ENCODE data around the gene PDK4.
A peak's percentile ranks its signal among the peaks of the same experiment; 100 is the strongest.

Gene PDK4
- 0 to 20.0 (median 1.5) reads per million in 18 experiments for total RNA-seq

DNA sequence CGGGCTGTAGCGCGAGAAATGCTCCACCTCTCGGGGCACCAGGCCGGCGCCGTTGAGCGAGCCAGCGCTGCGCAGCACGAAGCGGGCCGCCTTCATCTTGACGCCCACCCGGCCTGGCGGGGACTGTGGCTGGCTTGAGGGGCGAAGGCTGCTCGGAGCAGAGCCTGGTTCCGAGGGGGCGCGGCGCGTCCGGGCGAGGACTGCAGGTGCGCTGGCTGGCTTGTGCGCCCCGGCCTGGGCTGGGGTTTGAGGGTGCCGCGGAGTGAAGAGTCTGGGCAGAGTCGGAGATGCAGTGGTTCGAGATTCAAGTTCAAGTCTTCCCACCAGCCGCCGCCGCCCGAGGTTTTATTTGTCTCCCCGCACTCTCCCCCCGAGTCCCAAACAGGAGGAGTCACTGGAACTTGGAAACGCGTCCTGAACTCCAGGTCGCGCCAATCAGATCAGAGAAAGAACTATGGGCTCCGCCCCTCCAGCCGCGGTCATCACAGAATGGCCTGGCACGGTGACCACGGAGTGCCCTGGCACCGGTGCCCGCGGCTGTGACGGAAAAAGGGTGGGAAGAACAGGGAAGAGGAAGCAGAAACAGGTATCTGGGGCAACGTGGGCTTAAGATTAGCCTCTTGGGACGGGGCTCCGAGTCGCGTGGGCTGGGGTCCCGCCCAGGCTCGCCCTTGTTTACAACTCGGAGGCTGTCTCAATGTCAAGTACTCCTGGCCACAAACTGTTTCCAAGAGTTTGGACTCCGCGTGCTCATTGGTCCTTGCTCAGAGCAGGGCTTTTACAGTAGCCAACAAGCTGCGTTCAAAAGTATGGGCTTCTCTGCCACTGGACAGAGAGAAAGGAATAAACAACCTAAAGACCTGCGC lies at the start of gene PDK4:
PDK4 (minus strand) TSS at position 319 of the 866 bp plus-strand sequence; CDS start at position 96, 223 bp downstream.
- DNase-seq: peak; percentile 75 to 86

DNA sequence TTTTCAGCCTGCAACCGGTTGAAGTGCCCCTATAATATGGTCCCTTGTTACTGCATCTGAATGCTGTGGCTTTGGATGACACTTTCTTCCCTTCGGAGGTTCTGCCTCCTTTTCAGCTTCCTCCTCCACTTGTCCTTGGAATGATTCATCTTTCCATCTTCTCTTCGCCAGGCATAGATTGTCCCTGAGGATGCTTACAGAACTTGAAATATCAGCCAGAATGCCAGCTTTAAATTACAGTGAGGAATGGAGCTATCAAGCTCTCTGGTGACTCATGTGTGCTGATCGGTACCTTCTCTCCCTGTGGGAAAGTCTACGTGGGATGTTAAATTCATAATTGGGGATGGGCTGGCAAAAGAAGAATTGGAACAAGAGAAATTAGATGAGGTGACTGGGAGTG lies 45.9 kb upstream of the PDK4 start:
- DNase-seq: no peak

DNA sequence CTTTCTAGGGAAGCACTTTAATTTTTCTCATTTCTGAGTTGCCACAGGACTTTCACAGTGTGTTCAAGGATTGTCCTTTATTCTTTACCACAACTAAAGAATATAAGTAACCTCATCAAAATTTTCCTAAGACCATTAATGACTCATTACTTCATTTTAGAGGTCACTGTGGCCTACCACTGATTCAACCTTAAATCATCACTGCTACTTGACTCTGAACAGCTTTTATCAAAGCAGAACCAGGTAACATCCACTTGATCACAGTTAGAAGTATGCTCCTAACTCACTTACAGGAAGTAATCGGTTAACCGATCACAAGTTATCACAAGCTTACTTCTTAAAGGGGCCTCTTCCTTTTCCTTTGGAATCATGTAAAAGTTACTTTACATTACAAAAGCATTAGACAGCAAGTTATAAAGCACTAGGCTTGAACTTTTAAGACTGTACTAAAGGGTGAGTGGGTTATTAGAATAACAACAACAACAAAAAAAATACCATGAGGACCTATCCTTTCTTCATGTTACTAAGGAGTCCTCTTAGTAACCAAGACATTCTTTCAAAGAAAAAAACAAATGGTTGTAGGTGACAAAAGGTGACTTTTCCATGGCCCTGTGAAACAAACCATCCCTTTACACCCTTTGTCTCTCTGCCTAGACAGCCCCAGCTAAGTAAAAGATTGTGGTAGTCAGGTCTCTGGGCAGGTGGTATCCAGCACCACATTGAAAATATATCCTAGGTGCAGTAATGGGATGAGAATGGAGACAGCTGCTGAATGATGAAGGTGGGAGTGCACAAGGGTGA lies 40.0 kb upstream of the PDK4 start:
- peak in 1 of 2 donors; percentile 1 for DNase-seq

DNA sequence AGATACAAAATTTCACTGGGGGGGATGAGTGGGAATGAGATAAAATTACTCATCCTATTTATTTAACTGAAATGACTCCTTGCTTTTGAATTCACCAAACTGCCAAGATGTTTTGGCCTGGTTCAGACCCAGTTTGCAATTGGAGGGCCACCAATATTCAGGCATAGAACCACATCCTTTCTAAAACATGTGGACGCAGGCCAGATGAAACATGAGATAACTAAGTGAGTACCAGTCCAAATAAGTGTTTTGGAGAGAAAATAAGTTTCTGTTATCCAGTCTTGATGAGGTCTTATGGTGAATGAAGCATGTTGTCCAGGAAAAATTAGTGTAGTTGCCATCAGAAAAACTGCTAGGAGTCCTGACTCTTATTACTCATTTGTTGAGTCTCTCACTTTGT lies 36.3 kb upstream of the PDK4 start:
- no peak for DNase-seq

DNA sequence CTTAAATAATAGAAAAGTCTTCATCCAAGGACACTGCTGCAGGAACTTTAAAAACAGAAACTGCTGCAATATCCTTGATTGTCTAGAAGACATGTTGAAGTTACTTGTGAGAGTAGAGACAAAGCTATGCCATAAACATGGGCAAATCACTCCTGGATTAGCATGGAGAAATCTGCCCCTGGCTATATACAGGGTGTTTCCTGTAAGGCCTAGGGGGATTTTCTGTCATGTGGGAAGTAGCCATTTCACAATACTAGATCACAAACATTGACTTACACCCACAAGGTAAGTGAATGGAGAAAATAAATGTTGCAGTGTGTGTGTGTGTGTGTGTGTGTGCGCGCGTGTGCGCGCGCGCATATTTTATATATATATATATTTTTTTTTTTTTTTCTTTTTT lies 35.2 kb upstream of the PDK4 start:
- peak; percentile 14 to 15 for DNase-seq

DNA sequence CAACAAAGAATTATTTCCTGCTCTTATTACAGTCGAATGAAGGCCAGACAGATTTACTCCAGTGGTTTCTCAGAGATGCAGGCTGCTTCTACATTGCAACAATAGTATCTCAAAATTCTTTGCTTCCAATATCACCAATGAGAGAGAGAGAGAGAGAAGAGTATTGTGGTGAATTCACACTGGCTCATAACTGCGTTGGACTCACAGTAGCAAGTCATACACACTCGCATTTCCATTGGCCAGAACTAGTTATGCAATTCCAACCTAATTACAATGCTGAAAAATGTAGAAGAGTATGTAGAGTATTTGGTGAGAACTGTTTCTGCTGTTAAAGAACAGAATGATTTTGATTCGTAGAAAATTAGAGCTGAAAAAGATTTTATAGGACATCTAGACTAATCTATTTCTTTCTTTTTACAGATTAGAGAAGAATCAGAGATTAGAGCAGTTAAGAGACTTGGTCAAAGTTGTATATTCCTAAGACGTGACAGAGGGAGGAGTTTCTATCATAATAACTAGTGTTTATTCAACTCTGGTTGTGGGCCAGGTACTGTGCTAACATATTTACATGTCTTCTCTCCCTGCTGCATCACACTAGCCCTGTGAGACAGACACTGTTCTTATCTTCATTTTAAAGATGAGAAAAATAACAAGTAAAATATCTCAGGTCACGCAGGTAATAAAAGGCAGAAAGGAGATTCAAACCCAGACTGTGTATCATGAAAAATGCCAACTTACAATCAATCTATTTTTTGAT lies 34.6 kb upstream of the PDK4 start:
- DNase-seq: no peak

DNA sequence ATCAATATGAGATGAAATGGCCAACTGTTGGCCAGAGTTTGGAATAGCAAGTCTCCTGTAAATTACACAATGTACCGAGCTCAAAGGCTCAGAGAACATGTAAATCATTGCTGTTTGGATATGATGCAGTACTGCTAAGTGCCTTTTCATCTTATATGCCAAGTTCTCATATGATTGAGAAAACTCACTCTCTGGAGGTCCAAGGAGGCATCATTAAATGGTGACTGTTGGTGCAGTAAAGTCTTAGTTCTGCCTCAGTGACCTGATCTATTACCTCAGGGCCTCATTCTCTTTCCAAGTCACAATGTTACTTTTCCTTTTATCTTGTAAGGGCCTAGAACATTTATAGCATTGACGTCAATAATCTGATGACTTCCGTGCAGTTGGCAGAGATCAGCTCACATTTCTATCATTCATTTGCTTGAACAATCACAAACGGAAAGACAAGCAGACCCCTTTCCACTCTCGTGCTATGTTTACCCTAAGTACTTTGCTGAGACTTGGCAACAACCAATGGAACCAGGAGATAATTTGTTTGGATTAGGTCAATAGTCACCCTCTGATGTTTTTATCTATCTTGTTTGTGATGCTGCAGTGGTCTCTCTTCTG lies 32.6 kb upstream of the PDK4 start:
- no peak for DNase-seq

DNA sequence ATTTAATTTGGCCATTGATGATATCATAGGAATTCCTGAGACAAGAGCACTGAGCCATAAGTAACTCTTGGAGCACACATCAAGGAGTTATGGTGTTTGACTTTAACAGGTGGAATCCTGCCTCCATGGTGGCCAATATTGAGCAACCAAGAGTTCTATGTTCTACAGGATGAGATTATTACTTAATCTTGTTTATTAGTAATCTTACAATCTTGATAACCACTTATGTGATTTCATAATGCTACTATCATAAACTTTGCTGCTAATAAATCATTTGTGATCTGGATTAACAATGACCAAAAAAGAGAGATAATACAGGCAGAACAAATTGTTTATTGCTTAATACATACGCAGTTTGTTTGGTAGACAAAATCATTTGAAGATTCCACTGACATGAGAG lies 27.5 kb upstream of the PDK4 start:
- DNase-seq: no peak

DNA sequence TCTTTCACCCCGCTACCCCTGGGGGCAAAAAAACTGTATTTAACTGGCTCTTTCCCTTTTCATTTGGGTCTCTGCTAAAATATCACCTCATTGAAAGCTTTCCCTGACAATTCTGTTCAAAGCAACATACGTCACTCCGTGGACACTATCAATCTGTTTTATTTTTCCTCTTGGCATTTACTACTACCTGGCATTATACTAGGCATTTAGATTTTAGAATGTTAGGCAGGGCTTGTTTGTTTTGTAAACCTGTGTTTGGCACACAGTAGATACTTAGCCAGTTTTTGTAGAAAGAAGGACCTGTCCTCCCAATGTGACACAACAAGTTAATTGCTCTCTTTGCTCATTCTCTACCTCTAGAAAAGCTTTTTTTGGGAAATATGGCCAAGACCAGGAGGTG lies 26.5 kb upstream of the PDK4 start:
- DNase-seq: no peak

DNA sequence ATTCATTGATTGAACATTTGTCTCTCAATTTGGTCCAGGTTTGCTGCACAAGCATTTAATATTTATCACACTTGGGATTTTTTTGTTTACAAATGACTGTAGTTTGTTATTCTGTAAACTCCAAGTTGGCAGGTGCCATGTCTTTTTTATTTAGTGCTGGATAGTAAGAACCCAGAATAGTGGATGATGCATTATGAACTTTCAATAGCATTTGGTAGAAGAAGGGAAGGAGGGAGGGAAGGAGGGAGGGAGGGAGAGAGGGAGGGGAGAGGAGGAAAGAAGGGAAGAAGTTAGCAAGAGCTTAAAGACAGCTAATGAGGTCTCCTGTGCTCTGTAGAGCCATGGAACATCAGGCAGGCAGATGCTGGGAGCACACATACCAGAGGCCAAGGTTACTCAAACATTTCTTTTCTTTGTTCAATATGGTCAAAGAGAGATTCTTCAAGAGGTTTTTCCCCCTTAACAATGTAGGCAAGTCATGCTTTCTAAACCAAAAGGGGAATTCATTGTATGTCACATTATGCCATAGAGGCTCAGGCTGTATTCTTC lies 25.8 kb upstream of the PDK4 start:
- no peak for DNase-seq

DNA sequence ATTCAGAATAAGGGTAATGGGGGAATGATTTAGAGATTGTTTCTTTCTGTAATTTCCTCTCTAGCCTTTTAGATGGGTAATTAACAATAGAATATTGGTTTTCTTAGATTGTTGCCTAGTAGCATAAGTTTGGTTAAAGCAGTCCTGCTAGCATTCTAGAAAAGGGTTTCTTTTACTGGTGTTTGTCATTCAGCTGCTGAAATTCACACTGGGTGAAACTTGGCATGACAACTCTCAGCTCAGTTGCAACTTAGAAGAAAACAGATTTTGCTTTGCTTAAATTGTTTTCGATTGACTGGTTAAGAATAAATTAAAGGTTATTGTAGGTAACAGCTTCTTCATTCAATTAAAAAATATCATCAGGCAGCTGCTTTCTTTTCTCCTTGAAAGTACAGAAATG lies 25.1 kb upstream of the PDK4 start:
- DNase-seq: no peak

DNA sequence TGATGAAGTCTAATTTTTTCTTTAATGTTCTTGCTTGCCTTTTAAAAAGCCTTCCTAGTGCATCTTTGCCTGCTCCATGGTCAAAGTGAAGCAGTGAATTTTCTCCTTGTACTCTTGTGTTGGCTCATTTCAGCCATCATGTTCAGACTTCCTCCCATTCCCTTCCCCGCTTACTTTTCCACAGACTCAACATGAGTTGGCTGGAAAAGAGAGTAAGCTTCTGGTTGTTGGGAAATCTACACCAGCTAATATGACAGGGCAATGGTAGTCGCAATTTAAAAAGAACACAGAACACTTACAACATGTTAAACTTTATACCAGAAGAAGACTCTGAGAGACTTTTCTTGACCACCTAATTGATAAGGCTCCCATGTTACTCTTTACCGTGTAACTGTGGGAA lies 24.3 kb upstream of the PDK4 start:
- DNase-seq: peak in 1 of 2 donors; percentile 11

DNA sequence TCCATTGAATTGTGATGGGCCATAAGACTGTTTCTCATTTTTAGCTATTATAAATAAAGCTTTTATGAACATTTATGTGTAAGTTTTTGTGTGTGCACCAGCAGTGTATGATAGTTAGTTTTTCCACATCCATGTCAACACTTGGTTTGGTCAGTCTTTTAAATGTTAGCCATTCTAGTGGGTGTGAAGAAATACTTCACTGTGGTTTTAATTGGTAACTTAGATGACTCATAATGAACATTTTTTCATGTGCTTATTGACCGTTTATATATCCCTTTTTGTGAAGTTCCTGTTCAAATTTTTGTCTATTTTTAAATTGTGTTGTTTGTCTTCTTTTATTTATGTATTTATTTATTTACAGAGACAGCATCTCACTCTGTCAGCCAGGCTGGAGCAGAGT lies 23.6 kb upstream of the PDK4 start:
- peak; percentile 14 to 53 for DNase-seq

DNA sequence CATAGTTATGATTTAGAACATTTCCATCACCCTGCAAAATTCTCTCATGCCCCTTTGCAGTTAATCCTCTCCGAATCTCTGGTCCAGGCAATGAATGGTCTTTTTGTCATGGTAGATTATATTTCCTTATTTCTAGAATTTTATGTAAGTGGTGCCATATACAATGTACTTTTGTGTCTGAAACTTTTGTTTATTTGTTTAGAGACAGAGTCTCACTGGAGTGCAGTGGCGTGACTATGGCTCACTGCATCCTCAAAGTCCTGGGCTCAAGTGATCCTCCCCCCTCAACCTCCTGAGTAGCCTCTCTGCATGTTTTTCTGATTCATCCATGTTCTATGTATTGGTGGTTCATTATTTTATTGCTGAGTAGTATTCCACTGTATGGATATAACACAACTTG lies 23.2 kb upstream of the PDK4 start:
- DNase-seq: no peak

DNA sequence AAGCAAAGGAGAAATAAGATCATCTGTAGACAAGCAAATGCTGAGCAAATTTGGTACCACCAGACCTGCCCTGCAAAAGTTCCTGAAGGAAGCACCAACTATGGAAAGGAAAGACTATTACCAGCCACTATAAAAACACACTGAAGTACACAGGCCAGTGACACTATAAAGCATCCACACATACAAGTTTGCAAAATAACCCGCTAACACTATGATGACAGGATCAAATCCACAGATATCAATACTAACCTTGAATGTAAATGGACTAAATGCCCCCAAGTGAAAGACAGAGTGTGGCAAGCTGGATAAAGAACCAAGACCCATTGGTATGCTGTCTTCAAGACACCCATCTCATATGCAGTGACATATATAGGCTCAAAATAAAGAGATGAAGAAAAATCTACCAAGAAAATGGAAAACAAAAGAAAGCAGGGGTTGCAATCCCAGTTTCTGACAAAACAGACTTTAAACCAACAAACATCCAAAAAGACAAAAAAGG lies 18.2 kb upstream of the PDK4 start:
- DNase-seq: no peak

DNA sequence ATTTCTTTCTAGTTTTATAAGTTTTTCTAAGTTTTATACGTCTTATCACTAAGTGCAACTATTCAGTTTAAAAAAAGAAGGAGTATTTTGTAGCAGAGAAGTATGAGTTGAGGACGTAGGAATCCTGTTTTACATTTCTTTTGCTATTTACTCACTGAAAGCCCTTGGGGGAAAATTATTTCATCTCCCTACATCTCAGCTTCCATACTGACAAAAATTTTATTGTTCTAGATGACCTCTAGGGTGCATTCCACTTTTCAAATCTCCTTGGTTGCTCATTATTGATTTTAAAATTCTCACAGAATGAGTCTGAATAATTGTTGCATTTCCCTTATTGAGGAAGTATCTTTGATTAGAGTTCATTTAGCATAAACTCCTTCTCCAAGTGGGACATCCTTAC lies 14.9 kb upstream of the PDK4 start:
- DNase-seq: no peak

DNA sequence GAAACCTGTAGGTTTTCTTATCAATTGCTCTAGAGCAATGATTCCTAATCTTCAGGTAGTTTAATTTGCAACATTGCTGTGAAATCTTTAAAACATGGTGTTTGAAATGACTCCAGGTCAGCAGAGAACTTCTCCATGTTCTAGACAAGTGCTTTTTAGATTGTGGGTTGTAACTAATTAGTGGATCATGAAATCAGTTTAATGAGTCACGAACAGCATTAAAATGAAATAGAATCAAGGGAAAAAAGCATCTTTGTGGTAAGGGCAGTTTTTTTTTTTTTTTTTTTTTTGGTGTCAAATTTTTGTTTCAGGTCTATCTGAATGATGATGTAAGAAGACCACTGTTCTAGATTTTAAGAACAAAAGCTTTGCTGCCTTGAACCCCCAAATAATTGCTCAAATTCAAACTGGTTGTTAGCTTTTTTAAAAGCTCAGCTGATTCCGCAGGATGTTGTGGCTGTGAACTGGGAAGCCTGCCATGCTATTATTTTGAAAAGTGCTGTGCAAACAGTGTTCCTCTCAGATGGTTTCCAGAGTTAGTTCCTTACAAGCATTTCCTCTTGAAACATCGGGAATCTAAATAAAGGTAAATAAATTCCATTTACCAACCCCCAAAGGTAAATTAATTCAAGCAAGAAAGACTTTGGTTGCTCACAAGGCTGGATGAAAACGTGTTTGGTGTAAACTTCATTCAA lies 13.1 kb upstream of the PDK4 start:
- peak; percentile 28 to 59 for DNase-seq

DNA sequence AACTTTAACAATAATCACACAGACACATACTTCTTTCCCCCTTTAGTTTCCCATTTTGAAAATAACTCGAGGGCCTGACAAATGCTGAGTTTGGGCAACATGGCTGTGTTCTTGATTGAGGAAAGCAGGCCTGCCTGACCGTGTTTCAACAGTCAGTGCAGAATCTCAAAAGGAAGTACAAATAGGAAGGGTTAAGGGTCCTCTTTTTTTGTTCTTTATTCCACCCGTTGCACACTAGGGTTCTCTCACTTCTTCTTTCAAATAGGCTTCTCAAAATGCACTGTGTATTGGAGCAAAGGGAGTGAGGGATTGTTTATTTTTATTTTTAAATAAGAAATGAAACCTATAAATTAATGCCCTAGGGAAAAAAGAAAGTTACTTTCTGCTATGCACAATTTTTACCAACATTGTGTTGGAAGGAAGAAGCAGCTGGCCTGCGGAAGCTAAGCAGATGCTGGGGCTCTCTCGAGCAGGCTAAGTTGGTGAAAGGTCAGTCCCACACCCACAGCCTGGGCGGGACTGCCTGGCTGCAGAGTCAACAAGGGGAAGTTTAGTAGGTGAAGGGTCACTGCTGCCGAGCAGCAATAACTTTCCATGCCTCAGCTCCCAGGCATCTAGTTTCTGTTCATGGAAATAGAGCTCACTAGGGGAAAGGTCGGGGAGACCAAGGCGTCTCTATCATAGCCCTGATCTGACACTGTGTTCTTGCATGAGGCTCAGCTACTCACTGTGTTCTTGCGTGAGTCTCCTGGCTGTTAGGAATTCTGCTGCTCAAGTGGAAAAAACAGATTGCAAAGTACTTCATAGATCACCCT lies 12.2 kb upstream of the PDK4 start:
- DNase-seq: peak; percentile 93 to 98

DNA sequence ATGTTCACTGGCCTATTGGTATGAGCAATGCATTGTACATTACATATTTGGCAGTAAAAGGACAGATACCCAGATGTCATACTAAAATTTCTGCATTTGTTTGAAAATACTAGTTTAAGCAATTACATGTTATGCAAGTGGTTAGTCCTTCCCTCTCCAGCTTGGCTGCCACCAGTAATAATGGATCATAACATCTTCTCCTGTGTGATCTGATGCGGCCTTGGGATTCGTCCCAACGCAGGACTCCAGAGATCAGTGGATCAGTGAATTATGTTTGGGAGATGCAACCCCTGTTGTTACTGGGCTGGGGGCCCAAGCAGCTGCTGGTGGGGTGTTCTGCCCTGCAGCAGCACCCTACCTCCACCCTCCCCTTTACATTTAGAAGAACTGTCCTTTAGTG lies 11.2 kb upstream of the PDK4 start:
- DNase-seq: peak; percentile 52 to 59

DNA sequence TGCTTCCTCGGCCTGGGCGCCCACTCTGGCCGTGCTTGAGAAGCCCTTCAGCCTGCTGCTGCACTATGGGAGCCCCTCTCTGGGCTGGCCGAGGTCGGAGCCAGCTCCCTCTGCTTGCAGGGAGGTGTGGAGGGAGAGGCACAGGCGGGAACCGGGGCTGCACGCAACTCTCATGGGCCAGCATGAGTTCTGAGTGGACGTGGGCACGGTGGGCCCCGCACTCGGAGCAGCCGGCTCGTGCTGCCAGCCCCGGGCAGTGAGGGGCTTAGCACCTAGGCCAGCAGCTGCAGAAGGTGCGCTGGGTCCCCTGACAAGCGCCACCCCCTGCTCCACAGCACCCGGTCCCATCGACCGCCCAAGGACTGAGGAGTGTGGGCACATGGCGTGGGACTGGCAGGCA lies 9.0 kb upstream of the PDK4 start:
- DNase-seq: no peak

DNA sequence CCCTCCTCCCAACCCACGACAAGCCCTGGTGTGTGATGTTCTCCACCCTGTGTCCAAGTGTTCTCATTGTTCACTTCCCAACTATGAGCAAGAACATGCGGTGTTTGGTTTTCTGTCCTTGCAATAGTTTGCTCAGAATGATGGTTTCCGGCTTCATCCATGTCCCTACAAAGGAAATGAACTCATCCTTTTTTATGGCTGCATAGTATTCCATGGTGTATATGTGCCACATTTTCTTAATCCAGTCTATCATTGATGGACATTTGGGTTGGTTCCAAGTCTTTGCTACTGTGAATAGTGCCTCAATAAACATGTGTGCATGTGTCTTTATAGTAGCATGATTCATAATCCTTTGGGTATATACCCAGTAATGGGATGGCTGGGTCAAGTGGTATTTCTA lies 8.5 kb upstream of the PDK4 start:
- peak; percentile 4 to 19 for DNase-seq
